ENCODE data around the gene SLC17A9.

SLC17A9 gene

GRCh38 chr20:63014287-63014686 is 61.8 kb downstream of the SLC17A9 start:
- TF ChIP-seq ZFX (IDR thresholded peaks at IDR 0.05) = no peak
- TF ChIP-seq, protein P1, sequence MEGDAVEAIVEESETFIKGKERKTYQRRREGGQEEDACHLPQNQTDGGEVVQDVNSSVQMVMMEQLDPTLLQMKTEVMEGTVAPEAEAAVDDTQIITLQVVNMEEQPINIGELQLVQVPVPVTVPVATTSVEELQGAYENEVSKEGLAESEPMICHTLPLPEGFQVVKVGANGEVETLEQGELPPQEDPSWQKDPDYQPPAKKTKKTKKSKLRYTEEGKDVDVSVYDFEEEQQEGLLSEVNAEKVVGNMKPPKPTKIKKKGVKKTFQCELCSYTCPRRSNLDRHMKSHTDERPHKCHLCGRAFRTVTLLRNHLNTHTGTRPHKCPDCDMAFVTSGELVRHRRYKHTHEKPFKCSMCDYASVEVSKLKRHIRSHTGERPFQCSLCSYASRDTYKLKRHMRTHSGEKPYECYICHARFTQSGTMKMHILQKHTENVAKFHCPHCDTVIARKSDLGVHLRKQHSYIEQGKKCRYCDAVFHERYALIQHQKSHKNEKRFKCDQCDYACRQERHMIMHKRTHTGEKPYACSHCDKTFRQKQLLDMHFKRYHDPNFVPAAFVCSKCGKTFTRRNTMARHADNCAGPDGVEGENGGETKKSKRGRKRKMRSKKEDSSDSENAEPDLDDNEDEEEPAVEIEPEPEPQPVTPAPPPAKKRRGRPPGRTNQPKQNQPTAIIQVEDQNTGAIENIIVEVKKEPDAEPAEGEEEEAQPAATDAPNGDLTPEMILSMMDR (conservative IDR thresholded peaks at IDR 0.05) = no peak
- H3K27ac ChIP-seq = no peak overlapping the region

DNA sequence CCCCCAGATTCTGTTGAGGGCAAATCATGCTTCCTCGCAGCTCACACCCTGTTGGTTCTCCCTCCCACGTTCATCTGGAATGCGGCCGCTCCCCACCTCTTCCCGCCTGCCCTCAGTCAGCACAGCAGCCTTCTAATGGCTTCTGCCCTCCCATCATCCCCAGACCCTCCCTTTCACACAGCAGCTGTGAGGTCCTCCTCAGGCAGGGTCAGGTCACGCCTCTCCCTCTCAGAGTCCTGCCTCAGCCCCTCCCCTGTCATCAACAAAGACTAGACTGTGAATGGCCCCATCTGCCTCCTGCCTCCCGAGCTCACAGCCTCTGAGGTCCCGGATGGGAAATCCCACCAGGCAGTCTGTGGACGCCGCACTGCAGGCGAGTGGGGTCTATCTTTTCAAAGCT is 62.2 kb downstream of the SLC17A9 start:
- H3K27ac ChIP-seq = no peak overlapping the region
- TF ChIP-seq, protein P1 (conservative IDR thresholded peaks at IDR 0.05) = no peak
- no peak for TF ChIP-seq ZFX (IDR thresholded peaks at IDR 0.05)

GRCh38 chr20:63015147-63015661 is 62.7 kb downstream of the SLC17A9 start:
- TF ChIP-seq, protein P1 (conservative IDR thresholded peaks at IDR 0.05) = no peak
- no peak for TF ChIP-seq ZFX (IDR thresholded peaks at IDR 0.05)
- no peak overlapping the region for H3K27ac ChIP-seq

GRCh38 chr20:63015662-63016361 is 63.3 kb downstream of the SLC17A9 start:
- no peak for TF ChIP-seq ZFX (IDR thresholded peaks at IDR 0.05)
- TF ChIP-seq, protein P1 (conservative IDR thresholded peaks at IDR 0.05) = no peak

GRCh38 chr20:63016514-63017075 is 64.1 kb downstream of the SLC17A9 start:
- H3K27ac ChIP-seq = no peak overlapping the region
- no peak for TF ChIP-seq ZFX (IDR thresholded peaks at IDR 0.05)
- TF ChIP-seq, protein P1 (conservative IDR thresholded peaks at IDR 0.05) = no peak

More at GRCh38 chr20:63015662-63016361, 63.3 kb downstream of the SLC17A9 start:
- H3K27ac ChIP-seq = no peak overlapping the region

DNA sequence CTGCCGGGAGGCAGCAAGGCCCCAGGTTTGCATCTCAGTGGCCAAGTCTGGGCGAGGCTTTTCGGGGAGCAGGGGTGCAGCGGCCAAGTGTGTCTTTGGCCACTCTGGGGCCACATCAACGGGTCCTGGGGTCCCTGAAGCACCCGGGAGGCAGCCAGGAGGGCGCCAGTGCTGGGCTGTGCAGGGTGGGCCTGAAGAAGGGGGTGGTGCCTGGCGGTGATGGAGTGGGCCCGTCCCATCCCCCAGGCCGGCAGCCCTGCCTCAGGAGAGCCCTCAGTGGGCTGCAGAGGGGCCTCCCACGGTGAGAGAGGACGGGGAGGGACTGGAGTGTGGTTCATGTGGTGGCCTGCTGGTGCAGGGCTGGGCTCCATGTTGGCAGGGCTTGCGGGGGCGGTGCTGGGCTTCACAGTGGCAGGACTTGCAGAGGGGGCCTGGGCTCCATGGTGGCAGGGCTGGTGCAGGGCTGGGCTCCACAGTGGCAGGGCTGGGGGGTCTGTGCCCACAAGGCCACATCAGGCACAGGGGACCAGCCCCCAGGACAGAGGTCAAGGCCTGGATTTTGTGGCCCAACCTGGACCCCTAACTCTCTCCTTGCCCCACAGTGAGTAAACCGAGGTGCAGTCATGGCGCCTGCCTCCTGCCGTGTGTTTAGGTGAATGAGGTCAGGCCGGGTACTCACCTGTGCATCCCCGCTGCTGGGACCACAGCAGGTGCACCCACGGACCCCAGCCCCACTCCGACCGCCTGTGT is 64.7 kb downstream of the SLC17A9 start:
- H3K27ac ChIP-seq = no peak overlapping the region
- no peak for TF ChIP-seq ZFX (IDR thresholded peaks at IDR 0.05)
- TF ChIP-seq, protein P1 (conservative IDR thresholded peaks at IDR 0.05) = no peak

All from C4-2B (cell line).